Sciatic nerve (tissue), 1 donor: ENCODE data around the gene ZCWPW1. TPM values are rescaled to one million over a fixed set of nuclear protein-coding genes. Genes with fewer than 3 reads are reported as not detected.

Experiments
- total RNA-seq: library from RNA; stranded (reverse); fragmentation: NEBNext Ultra II Directional; extraction: Animal tissue kit (Norgen Biotek cat#: 25700); gene quantifications from one replicate; pipeline ENCODE4 v1.2.1, GENCODE V29; 2021
- donor health status: DM: no; HTN: no; CAD: no.

Gene ZCWPW1
- total RNA-seq, 1 donor from 2014 or later, result 8.0 TPM

Other genes with a start within 250 kb of the ZCWPW1 start
- 1.2 TPM for gene PVRIG, start 208.8 kb downstream of the ZCWPW1 start, total RNA-seq
- not detected for gene SPDYE3, start 121.0 kb downstream of the ZCWPW1 start, total RNA-seq
- gene PILRB, start 70.6 kb downstream of the ZCWPW1 start, total RNA-seq, result 46.3 TPM
- 14.6 TPM for gene PILRA, start 55.2 kb downstream of the ZCWPW1 start, total RNA-seq
- 37.0 TPM for gene MEPCE, start 1.1 kb upstream of the ZCWPW1 start, total RNA-seq
- 25.3 TPM for gene PPP1R35, start 7.8 kb upstream of the ZCWPW1 start, total RNA-seq
- 3.6 TPM for gene SPACDR, start 35.6 kb upstream of the ZCWPW1 start, total RNA-seq
- gene TSC22D4, start 50.5 kb upstream of the ZCWPW1 start, total RNA-seq, result 148 TPM
- 9.1 TPM for gene NYAP1, start 55.2 kb upstream of the ZCWPW1 start, total RNA-seq
- 30.6 TPM for gene AGFG2, start 110.5 kb upstream of the ZCWPW1 start, total RNA-seq
- gene SAP25, start 145.2 kb upstream of the ZCWPW1 start, total RNA-seq, result 13.6 TPM
- 75.7 TPM for gene LRCH4, start 157.4 kb upstream of the ZCWPW1 start, total RNA-seq
- gene FBXO24, start 157.6 kb upstream of the ZCWPW1 start, total RNA-seq, result 1.2 TPM
- gene PCOLCE, start 173.7 kb upstream of the ZCWPW1 start, total RNA-seq, result 138 TPM
- gene MOSPD3, start 183.8 kb upstream of the ZCWPW1 start, total RNA-seq, result 23.0 TPM
- 1.2 TPM for gene TFR2, start 212.8 kb upstream of the ZCWPW1 start, total RNA-seq
- not detected for gene ACTL6B, start 227.7 kb upstream of the ZCWPW1 start, total RNA-seq
- gene GNB2, start 245.0 kb upstream of the ZCWPW1 start, total RNA-seq, result 179 TPM